Liver (tissue), 9 donors: ENCODE measurements around the gene GTPBP1. TPM values are rescaled to one million over a fixed set of nuclear protein-coding genes. Genes with fewer than 3 reads are reported as not detected.

Source experiments
- DNase-seq: peaks from one replicate; pipeline ENCODE4 v3.0.0-alpha.2; 2017; ENCODE audit warnings: low spot score
- H3K27ac ChIP-seq, 2 donors: one replicate each; pipeline ENCODE4 v1.7.0; 2013; ENCODE audit warnings: inconsistent platforms in 2 of 2, low read length in 2 of 2, control low read depth in 1 of 2, low read depth in 1 of 2, mild to moderate bottlenecking in 1 of 2
- H3K27me3 ChIP-seq, 4 donors: one replicate each; pipeline versions ENCODE4 v1.6.1 to v1.7.0; 2013; ENCODE audit warnings: low read length in 3 of 4, inconsistent platforms in 1 of 4, mild to moderate bottlenecking in 1 of 4, moderate library complexity in 1 of 4; ENCODE audit not compliant: control insufficient read depth in 4 of 4, insufficient read depth in 4 of 4
- H3K36me3 ChIP-seq, 4 donors: one replicate each; pipeline versions ENCODE4 v1.6.1 to v1.7.0; 2013; ENCODE audit warnings: low read length in 3 of 4, mild to moderate bottlenecking in 3 of 4, low read depth in 1 of 4, moderate library complexity in 1 of 4; ENCODE audit not compliant: control insufficient read depth in 4 of 4, insufficient read depth in 3 of 4
- H3K4me1 ChIP-seq, 4 donors: one replicate each; pipeline versions ENCODE4 v1.6.1 to v1.7.0; 2013; ENCODE audit warnings: low read length in 3 of 4, mild to moderate bottlenecking in 3 of 4, moderate library complexity in 1 of 4; ENCODE audit not compliant: control insufficient read depth in 4 of 4, insufficient read depth in 4 of 4
- H3K4me3 ChIP-seq, 3 donors: one replicate each; pipeline versions ENCODE4 v1.6.1 to v1.7.0; 2013; ENCODE audit warnings: low read length in 3 of 3, control low read depth in 1 of 3, low read depth in 1 of 3, mild to moderate bottlenecking in 1 of 3
- H3K9ac ChIP-seq, 2 donors: one replicate each; pipeline ENCODE4 v1.7.0; 2013; ENCODE audit warnings: low read length in 2 of 2, mild to moderate bottlenecking in 2 of 2, moderate library complexity in 2 of 2, control low read depth in 1 of 2, low read depth in 1 of 2
- H3K9me3 ChIP-seq, 4 donors: one replicate each; pipeline versions ENCODE4 v1.6.1 to v1.7.0; 2013; ENCODE audit warnings: low read length in 3 of 4; ENCODE audit not compliant: control insufficient read depth in 4 of 4
- ATF3 ChIP-seq: IDR thresholded peaks from 2 replicates; pipeline ENCODE4 v1.6.1; 2016; ENCODE audit warnings: antibody characterized with exemption
- CTCF ChIP-seq: fragments of 150-350 bp; IDR thresholded peaks from 2 replicates; pipeline ENCODE4 v1.5.1; 2017; ENCODE audit warnings: improper control_type of control experiment, low read depth, low read length; ENCODE audit not compliant: missing input control
- EGR1 ChIP-seq, 2 donors: IDR thresholded peaks; 2 replicates each; pipeline ENCODE4 v1.6.1; 2016 to 2018; ENCODE audit warnings: antibody characterized with exemption in 2 of 2, low read depth in 2 of 2
- FOXA1 ChIP-seq: IDR thresholded peaks from 2 replicates; pipeline ENCODE4 v1.6.1; 2016; ENCODE audit warnings: antibody characterized with exemption
- FOXA2 ChIP-seq: IDR thresholded peaks from 2 replicates; pipeline ENCODE4 v1.6.1; 2016; ENCODE audit warnings: antibody characterized with exemption
- GABPA ChIP-seq, 2 donors: IDR thresholded peaks in 1 of 2; conservative IDR thresholded peaks in 1 of 2; 2 replicates each; pipeline ENCODE4 v1.6.1; 2016; ENCODE audit warnings: antibody characterized with exemption in 2 of 2, mild to moderate bottlenecking in 1 of 2, moderate library complexity in 1 of 2
- HNF4A ChIP-seq, 2 donors: conservative IDR thresholded peaks; 2 replicates each; pipeline ENCODE4 v1.6.1; 2016; ENCODE audit warnings: antibody characterized with exemption in 2 of 2, mild to moderate bottlenecking in 2 of 2
- HNF4G ChIP-seq: IDR thresholded peaks from 2 replicates; pipeline ENCODE4 v1.6.1; 2016; ENCODE audit warnings: antibody characterized with exemption
- JUND ChIP-seq, 2 donors: IDR thresholded peaks; 2 replicates each; pipeline ENCODE4 v1.6.1; 2016; ENCODE audit warnings: antibody characterized with exemption in 2 of 2
- MAX ChIP-seq: IDR thresholded peaks from 2 replicates; pipeline ENCODE4 v1.6.1; 2016; ENCODE audit warnings: antibody characterized with exemption
- NR2F2 ChIP-seq: IDR thresholded peaks from 2 replicates; pipeline ENCODE4 v1.6.1; 2016; ENCODE audit warnings: antibody characterized with exemption
- RAD21 ChIP-seq, 2 donors: IDR thresholded peaks; 2 replicates each; pipeline ENCODE4 v1.6.1; 2016; ENCODE audit warnings: antibody characterized with exemption in 2 of 2, mild to moderate bottlenecking in 2 of 2
- REST ChIP-seq: IDR thresholded peaks from 2 replicates; pipeline ENCODE4 v1.6.1; 2016; ENCODE audit warnings: antibody characterized with exemption, mild to moderate bottlenecking
- RXRA ChIP-seq, 2 donors: IDR thresholded peaks; 2 replicates each; pipeline ENCODE4 v1.6.1; 2017 to 2018; ENCODE audit warnings: antibody characterized with exemption in 2 of 2, mild to moderate bottlenecking in 1 of 2
- SP1 ChIP-seq: IDR thresholded peaks from 2 replicates; pipeline ENCODE4 v1.6.1; 2018; ENCODE audit warnings: antibody characterized with exemption, mild to moderate bottlenecking
- TAF1 ChIP-seq: conservative IDR thresholded peaks from 2 replicates; pipeline ENCODE4 v1.6.1; 2016; ENCODE audit warnings: antibody characterized with exemption, mild to moderate bottlenecking
- YY1 ChIP-seq: IDR thresholded peaks from 2 replicates; pipeline ENCODE4 v1.6.1; 2016; ENCODE audit warnings: antibody characterized with exemption, mild to moderate bottlenecking
- ZBTB33 ChIP-seq: IDR thresholded peaks from 2 replicates; pipeline ENCODE4 v1.6.1; 2016; ENCODE audit warnings: antibody characterized with exemption
- WGBS: extraction: QIAGEN DNeasy Blood & Tissue Kit; methylation state at CpG from one replicate; pipeline ENCODE4 v1.1.7; 2013; 5-methylcytosine and 5-hydroxymethylcytosine counted together
- polyA plus RNA-seq, 2 donors: library from polyadenylated mRNA; stranded (reverse) in 1 of 2; unstranded in 1 of 2; fragments of 200-250 nt in 1 of 2; fragments of >200 nt in 1 of 2; fragmentation: Nextera tagmentation in 1 of 2; extraction: Ambion mirVana in 1 of 2; gene quantifications; one replicate each; pipeline versions ENCODE4 v1.2.1 to v1.2.3, GENCODE V29; 2013 to 2015
- total RNA-seq, 2 donors: library from RNA; depleted of rRNA; stranded (reverse); fragments of >200 nt; gene quantifications; one replicate each; pipeline ENCODE4 v1.2.3, GENCODE V29; 2014
- donor health status: healthy.
- donor health status: healthy.
- donor health status: healthy.
- donor health status: healthy.
- donor health status: healthy.

The GTPBP1 gene
- total and polyA plus RNA-seq, 4 donors: 5.3 to 56.3 (median 16.1) TPM

GRCh38 chr22:38767313-38767712, 61.6 kb downstream of the GTPBP1 start:
- DNase-seq: no peak
- H3K27ac ChIP-seq: no peak overlapping the region
- WGBS: 83% methylated on average over 9 of the region's 9 CpGs
- H3K9me3 ChIP-seq: no peaks in the 10 kb centered on the region
- no peaks in the 10 kb centered on the region for H3K27me3 ChIP-seq
- H3K4me3 ChIP-seq: no peak overlapping the region
- no peaks in the 10 kb centered on the region for H3K36me3 ChIP-seq
- peaks cover 0 to 6% (median 0%) of the 10 kb centered on the region in 4 donors for H3K4me1 ChIP-seq
- H3K9ac ChIP-seq: no peak overlapping the region
- TF ChIP-seq JUND (IDR thresholded peaks at IDR 0.05) (no peak), RAD21 (IDR thresholded peaks at IDR 0.05) (no peak), RXRA (IDR thresholded peaks at IDR 0.05) (no peak), CTCF (no peak), MAX (no peak), ZBTB33 (no peak), EGR1 (IDR thresholded peaks at IDR 0.05; ENCODE audit: low read depth in 2 of 2) (no peak), GABPA (IDR thresholded peaks at IDR 0.05 in 1 of 2, conservative IDR thresholded peaks at IDR 0.05 in 1 of 2) (no peak), FOXA1 (no peak), TAF1 (no peak), HNF4G (no peak), REST (no peak), ATF3 (no peak), FOXA2 (no peak), HNF4A (conservative IDR thresholded peaks at IDR 0.05) (no peak), SP1 (no peak)

GRCh38 chr22:38768036-38768435, 62.3 kb downstream of the GTPBP1 start:
- WGBS: 93% methylated on average over 11 of the region's 11 CpGs
- no peak for TF ChIP-seq EGR1 (IDR thresholded peaks at IDR 0.05; ENCODE audit: low read depth in 2 of 2)
- TF ChIP-seq NR2F2: no peak
- no peak for TF ChIP-seq GABPA (IDR thresholded peaks at IDR 0.05 in 1 of 2, conservative IDR thresholded peaks at IDR 0.05 in 1 of 2)
- no peak for TF ChIP-seq YY1
- TF ChIP-seq FOXA2: no peak
- TF ChIP-seq RAD21 (IDR thresholded peaks at IDR 0.05): no peak
- no peak for TF ChIP-seq JUND (IDR thresholded peaks at IDR 0.05)
- no peak for TF ChIP-seq HNF4G
- TF ChIP-seq CTCF: no peak
- TF ChIP-seq HNF4A (conservative IDR thresholded peaks at IDR 0.05): no peak
- TF ChIP-seq TAF1: no peak
- TF ChIP-seq FOXA1: no peak
- no peak for TF ChIP-seq REST

More at GRCh38 chr22:38768036-38768435, 62.3 kb downstream of the GTPBP1 start:
- Histone ChIP-seq H3K27me3 (no peaks in the 10 kb centered on the region), H3K36me3 (no peaks in the 10 kb centered on the region), H3K27ac (no peak overlapping the region), H3K4me1 (peaks cover 0 to 6% (median 0%) of the 10 kb centered on the region in 4 donors), H3K9ac (no peak overlapping the region), H3K4me3 (no peak overlapping the region), H3K9me3 (no peaks in the 10 kb centered on the region)
- no peak for DNase-seq
